ENCODE measurements around the gene KLRG1.

Gene KLRG1

DNA sequence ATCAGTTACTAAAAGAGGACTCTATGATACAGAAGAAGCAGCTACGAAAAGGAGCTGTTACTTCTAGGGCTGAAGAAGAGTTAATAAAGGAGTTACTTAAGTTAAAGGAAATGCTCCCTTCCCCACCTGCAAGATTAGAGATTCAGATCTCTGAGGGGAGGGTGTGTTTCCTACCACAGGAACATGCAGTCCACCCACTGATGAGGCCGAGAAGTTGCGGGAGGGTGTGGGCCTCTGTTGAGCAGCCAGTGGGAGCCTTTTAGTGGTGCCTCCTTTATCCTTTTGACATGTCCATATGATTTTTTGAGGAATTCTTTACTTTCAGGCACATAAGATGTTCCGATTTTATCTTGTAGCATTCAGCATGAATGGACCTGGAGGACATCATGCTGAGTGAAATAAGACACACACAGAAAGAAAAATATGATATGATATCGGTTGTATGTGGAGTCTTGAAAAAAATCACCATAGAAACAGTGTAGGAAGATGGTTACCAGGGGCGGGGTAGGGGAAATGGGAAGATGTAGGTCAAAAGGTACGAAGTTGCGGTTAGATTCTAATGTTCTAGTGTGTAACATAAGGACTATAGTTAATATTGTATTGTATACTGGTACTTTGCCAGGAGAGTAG, 35.5 kb upstream of the KLRG1 start:
- Mint-ChIP-seq H3K4me3 (no peak overlapping the region), H3K27ac (no peak overlapping the region), H3K9me3 (peaks cover 4% of the 10 kb centered on the region), H3K27me3 (ENCODE audit: low read depth) (peaks cover 3% of the 10 kb centered on the region), H3K4me1 (peaks cover 5% of the 10 kb centered on the region), H3K36me3 (ENCODE audit: low read depth) (peaks cover 20% of the 10 kb centered on the region)
- TF ChIP-seq, protein P1, sequence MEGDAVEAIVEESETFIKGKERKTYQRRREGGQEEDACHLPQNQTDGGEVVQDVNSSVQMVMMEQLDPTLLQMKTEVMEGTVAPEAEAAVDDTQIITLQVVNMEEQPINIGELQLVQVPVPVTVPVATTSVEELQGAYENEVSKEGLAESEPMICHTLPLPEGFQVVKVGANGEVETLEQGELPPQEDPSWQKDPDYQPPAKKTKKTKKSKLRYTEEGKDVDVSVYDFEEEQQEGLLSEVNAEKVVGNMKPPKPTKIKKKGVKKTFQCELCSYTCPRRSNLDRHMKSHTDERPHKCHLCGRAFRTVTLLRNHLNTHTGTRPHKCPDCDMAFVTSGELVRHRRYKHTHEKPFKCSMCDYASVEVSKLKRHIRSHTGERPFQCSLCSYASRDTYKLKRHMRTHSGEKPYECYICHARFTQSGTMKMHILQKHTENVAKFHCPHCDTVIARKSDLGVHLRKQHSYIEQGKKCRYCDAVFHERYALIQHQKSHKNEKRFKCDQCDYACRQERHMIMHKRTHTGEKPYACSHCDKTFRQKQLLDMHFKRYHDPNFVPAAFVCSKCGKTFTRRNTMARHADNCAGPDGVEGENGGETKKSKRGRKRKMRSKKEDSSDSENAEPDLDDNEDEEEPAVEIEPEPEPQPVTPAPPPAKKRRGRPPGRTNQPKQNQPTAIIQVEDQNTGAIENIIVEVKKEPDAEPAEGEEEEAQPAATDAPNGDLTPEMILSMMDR (IDR thresholded peaks at IDR 0.05; ENCODE audit: unreplicated experiment in 3 of 3), result no peak

DNA sequence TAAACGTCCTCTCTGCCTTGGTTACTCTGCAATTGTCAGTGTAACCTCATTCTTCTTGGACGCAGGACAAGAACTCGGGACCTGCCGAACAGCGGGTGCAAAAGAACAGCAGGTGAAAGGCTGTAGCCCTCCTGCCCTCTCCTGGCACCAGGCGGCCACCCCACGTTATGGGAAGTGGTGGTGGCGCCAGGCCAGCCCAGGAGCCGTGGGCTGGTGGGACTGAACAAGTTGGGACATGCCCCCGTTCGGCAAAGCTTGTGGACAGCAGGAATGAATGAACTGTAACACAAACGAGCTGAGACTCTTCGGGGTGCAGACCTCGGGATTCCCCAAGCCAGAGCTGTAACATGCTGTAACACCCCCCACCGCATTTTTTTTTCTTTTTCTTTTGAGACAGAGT, 33.3 kb upstream of the KLRG1 start:
- H3K4me3 Mint-ChIP-seq, result no peak overlapping the region
- H3K4me1 Mint-ChIP-seq, result no peaks in the 10 kb centered on the region
- TF ChIP-seq, protein P1 (IDR thresholded peaks at IDR 0.05; ENCODE audit: unreplicated experiment in 3 of 3), result no peak
- H3K27me3 Mint-ChIP-seq (ENCODE audit: low read depth), result no peaks in the 10 kb centered on the region
- H3K9me3 Mint-ChIP-seq, result peaks cover 4% of the 10 kb centered on the region
- no peak overlapping the region for H3K27ac Mint-ChIP-seq
- peaks cover 25% of the 10 kb centered on the region for H3K36me3 Mint-ChIP-seq (ENCODE audit: low read depth)

- Mint-ChIP-seq H3K4me1 (no peaks in the 10 kb centered on the region), H3K9me3 (peaks cover 4% of the 10 kb centered on the region), H3K4me3 (no peak overlapping the region), H3K27ac (no peak overlapping the region), H3K36me3 (ENCODE audit: low read depth) (peaks cover 27% of the 10 kb centered on the region), H3K27me3 (ENCODE audit: low read depth) (no peaks in the 10 kb centered on the region)
- TF ChIP-seq, protein P1 (IDR thresholded peaks at IDR 0.05; ENCODE audit: unreplicated experiment in 3 of 3), result no peak
Measured at GRCh38 chr12:8956772-8957171, 32.6 kb upstream of the KLRG1 start.

DNA sequence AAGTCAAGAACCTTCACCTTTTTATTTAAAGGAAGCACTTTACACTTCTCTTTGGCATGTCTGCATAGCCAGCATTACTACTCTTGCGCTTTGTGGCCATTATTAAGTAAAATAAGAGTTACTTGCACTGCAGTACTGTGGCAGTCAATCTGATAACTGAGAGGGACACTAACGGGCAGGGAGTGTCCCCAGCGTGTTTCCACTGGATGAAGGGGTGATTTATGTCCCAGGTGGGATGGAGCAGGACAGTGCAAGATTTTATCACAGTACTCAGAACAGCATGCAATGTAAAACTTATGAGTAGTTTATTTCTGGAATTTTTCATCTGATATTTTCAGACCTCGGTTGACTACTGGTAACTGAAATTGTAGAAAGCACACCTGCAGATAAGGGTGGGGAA, 31.8 kb upstream of the KLRG1 start:
- Mint-ChIP-seq H3K4me1 (no peaks in the 10 kb centered on the region), H3K27ac (no peak overlapping the region), H3K4me3 (no peak overlapping the region), H3K27me3 (ENCODE audit: low read depth) (no peaks in the 10 kb centered on the region), H3K9me3 (peaks cover 9% of the 10 kb centered on the region), H3K36me3 (ENCODE audit: low read depth) (peaks cover 30% of the 10 kb centered on the region)
- TF ChIP-seq, protein P1 (IDR thresholded peaks at IDR 0.05; ENCODE audit: unreplicated experiment in 3 of 3), result no peak

- Mint-ChIP-seq H3K36me3 (ENCODE audit: low read depth) (peaks cover 25% of the 10 kb centered on the region), H3K9me3 (peaks cover 7% of the 10 kb centered on the region), H3K27ac (no peak overlapping the region), H3K27me3 (ENCODE audit: low read depth) (no peaks in the 10 kb centered on the region), H3K4me1 (no peaks in the 10 kb centered on the region), H3K4me3 (no peak overlapping the region)
- TF ChIP-seq, protein P1 (IDR thresholded peaks at IDR 0.05; ENCODE audit: unreplicated experiment in 3 of 3), result no peak
Measured at GRCh38 chr12:8958066-8958465, 31.3 kb upstream of the KLRG1 start.

GRCh38 chr12:8960176-8960575, 29.2 kb upstream of the KLRG1 start:
- H3K27me3 Mint-ChIP-seq (ENCODE audit: low read depth), result no peaks in the 10 kb centered on the region
- peaks cover 17% of the 10 kb centered on the region for H3K36me3 Mint-ChIP-seq (ENCODE audit: low read depth)
- TF ChIP-seq, protein P1 (IDR thresholded peaks at IDR 0.05; ENCODE audit: unreplicated experiment in 3 of 3), result no peak

More at GRCh38 chr12:8960176-8960575, 29.2 kb upstream of the KLRG1 start:
- Mint-ChIP-seq H3K9me3 (peaks cover 18% of the 10 kb centered on the region), H3K27ac (no peak overlapping the region), H3K4me3 (no peak overlapping the region), H3K4me1 (no peaks in the 10 kb centered on the region)

Data from nephron (organoid).